ENCODE data around the gene FCRL6.
A peak's percentile ranks its signal among the peaks of the same experiment; 100 is the strongest.

The FCRL6 gene

DNA sequence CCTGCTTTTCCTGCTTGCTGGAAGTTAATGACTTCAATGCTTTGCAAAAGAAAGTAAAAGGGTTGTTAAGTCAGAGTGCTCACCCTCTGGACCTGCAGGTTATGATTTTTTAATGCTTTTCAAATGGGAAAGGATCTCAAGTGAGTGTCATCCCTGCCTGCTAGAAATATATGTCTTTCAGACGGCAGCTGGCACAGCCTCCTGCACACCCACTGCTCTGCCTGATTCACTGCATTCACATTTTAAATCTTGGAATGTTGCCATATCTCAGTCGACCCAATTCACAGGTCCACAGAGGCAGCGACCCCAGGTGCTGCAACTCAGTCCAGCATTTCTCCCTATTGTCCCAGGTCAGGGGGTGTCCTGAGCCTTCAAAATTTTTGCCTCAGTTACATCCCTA, 10.7 kb upstream of the FCRL6 start:
- no peak overlapping the region for H2AFZ ChIP-seq (ENCODE audit: low read depth, low read length, severe bottlenecking)
- H3K4me3 ChIP-seq (ENCODE audit: insufficient read depth, low read length, poor library complexity, severe bottlenecking): no peak overlapping the region
- H3K27ac ChIP-seq (ENCODE audit: low read depth, low read length): no peak overlapping the region
- no peak for TF ChIP-seq EZH2phosphoT487 (conservative IDR thresholded peaks at IDR 0.05; ENCODE audit: low read length)
- TF ChIP-seq, protein P1, sequence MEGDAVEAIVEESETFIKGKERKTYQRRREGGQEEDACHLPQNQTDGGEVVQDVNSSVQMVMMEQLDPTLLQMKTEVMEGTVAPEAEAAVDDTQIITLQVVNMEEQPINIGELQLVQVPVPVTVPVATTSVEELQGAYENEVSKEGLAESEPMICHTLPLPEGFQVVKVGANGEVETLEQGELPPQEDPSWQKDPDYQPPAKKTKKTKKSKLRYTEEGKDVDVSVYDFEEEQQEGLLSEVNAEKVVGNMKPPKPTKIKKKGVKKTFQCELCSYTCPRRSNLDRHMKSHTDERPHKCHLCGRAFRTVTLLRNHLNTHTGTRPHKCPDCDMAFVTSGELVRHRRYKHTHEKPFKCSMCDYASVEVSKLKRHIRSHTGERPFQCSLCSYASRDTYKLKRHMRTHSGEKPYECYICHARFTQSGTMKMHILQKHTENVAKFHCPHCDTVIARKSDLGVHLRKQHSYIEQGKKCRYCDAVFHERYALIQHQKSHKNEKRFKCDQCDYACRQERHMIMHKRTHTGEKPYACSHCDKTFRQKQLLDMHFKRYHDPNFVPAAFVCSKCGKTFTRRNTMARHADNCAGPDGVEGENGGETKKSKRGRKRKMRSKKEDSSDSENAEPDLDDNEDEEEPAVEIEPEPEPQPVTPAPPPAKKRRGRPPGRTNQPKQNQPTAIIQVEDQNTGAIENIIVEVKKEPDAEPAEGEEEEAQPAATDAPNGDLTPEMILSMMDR (IDR thresholded peaks at IDR 0.05; ENCODE audit: insufficient read depth, low read length, poor library complexity, severe bottlenecking): no peak
- H3K9me3 ChIP-seq (ENCODE audit: insufficient read depth, low read length): no peaks in the 10 kb centered on the region
- no peaks in the 10 kb centered on the region for H4K20me1 ChIP-seq (ENCODE audit: low read depth, low read length)
- H3K9ac ChIP-seq (ENCODE audit: low read length): no peak overlapping the region
- H3K4me2 ChIP-seq (ENCODE audit: low read depth, low read length, poor library complexity, severe bottlenecking): no peak overlapping the region
- no peaks in the 10 kb centered on the region for H3K27me3 ChIP-seq (ENCODE audit: low read length)
- no peaks in the 10 kb centered on the region for H3F3A ChIP-seq (ENCODE audit: insufficient read depth)
- no peaks in the 10 kb centered on the region for H3K79me2 ChIP-seq (ENCODE audit: insufficient read depth, low read length)
- no peaks in the 10 kb centered on the region for H3K9me2 ChIP-seq (replicated peaks; ENCODE audit: insufficient read depth, low read length)
- H3K36me3 ChIP-seq (ENCODE audit: low read length): no peaks in the 10 kb centered on the region

DNA sequence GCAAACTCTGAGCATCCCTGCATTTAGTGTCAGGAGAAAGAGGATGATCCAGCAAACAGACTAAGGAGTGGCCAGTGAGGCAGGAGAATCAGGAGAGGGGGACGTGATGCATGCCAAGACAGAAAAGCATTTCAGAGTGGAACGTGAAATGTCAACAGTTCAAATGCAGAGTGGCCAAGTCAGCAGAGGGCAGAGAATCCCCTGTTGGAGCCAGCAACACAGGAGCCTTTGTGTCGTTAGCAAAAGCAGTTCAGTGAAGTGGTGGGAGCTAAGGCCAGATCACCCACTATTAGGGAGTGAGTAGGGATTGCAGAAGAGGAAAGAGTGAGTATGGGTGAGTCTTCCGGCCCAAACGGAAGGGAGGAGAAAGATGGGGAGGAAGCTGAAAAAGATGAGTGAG, 6.6 kb upstream of the FCRL6 start:
- no peaks in the 10 kb centered on the region for H3K9me2 ChIP-seq (replicated peaks; ENCODE audit: insufficient read depth, low read length)
- no peaks in the 10 kb centered on the region for H3K9me3 ChIP-seq (ENCODE audit: insufficient read depth, low read length)
- H3K4me2 ChIP-seq (ENCODE audit: low read depth, low read length, poor library complexity, severe bottlenecking): no peak overlapping the region
- H3K9ac ChIP-seq (ENCODE audit: low read length): no peak overlapping the region
- H3K36me3 ChIP-seq (ENCODE audit: low read length): no peaks in the 10 kb centered on the region
- TF ChIP-seq EZH2phosphoT487 (conservative IDR thresholded peaks at IDR 0.05; ENCODE audit: low read length): no peak
- TF ChIP-seq, protein P1 (IDR thresholded peaks at IDR 0.05; ENCODE audit: insufficient read depth, low read length, poor library complexity, severe bottlenecking): no peak
- no peaks in the 10 kb centered on the region for H3K79me2 ChIP-seq (ENCODE audit: insufficient read depth, low read length)
- no peak overlapping the region for H3K4me3 ChIP-seq (ENCODE audit: insufficient read depth, low read length, poor library complexity, severe bottlenecking)
- no peaks in the 10 kb centered on the region for H4K20me1 ChIP-seq (ENCODE audit: low read depth, low read length)
- no peak overlapping the region for H3K27ac ChIP-seq (ENCODE audit: low read depth, low read length)
- no peaks in the 10 kb centered on the region for H3F3A ChIP-seq (ENCODE audit: insufficient read depth)
- H3K27me3 ChIP-seq (ENCODE audit: low read length): no peaks in the 10 kb centered on the region
- H2AFZ ChIP-seq (ENCODE audit: low read depth, low read length, severe bottlenecking): no peak overlapping the region

DNA sequence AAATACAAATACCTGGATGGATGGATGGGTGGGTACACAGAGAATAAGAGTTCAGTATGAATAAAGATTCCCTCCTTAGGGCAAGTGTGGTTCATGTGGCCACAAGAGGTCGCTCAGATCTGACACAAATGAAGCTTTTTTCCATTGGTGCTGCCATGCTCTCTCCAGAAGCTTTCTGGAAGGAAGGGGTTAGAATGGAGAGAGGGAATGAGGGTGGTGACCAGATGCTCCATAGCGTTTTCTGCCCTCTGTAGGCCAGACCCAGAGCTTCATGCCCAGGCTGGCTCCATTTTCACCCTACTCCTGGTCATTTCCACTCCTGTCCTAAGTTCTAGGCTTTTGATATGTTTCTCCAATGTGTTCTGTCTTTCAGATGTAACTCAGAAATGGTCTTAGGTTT, 3.3 kb upstream of the FCRL6 start:
- Histone ChIP-seq H3K27me3 (ENCODE audit: low read length) (no peaks in the 10 kb centered on the region), H3K9me3 (ENCODE audit: insufficient read depth, low read length) (no peaks in the 10 kb centered on the region), H3K27ac (ENCODE audit: low read depth, low read length) (no peak overlapping the region), H3K79me2 (ENCODE audit: insufficient read depth, low read length) (no peaks in the 10 kb centered on the region), H3K9me2 (replicated peaks; ENCODE audit: insufficient read depth, low read length) (no peaks in the 10 kb centered on the region), H3K4me3 (ENCODE audit: insufficient read depth, low read length, poor library complexity, severe bottlenecking) (no peak overlapping the region), H2AFZ (ENCODE audit: low read depth, low read length, severe bottlenecking) (no peak overlapping the region), H3K36me3 (ENCODE audit: low read length) (no peaks in the 10 kb centered on the region), H3K4me2 (ENCODE audit: low read depth, low read length, poor library complexity, severe bottlenecking) (no peak overlapping the region), H4K20me1 (ENCODE audit: low read depth, low read length) (no peaks in the 10 kb centered on the region), H3F3A (ENCODE audit: insufficient read depth) (no peaks in the 10 kb centered on the region), H3K9ac (ENCODE audit: low read length) (no peak overlapping the region)
- TF ChIP-seq, protein P1 (IDR thresholded peaks at IDR 0.05; ENCODE audit: insufficient read depth, low read length, poor library complexity, severe bottlenecking): peak; percentile 63
- TF ChIP-seq EZH2phosphoT487 (conservative IDR thresholded peaks at IDR 0.05; ENCODE audit: low read length): no peak
